ENCODE results near the gene ZNF44. TPM values are rescaled to one million over a fixed set of nuclear protein-coding genes. Genes with fewer than 3 reads are reported as not detected.
"Not testable (repeated sequence)": the region's sequence is repeated elsewhere in the genome, so short reads cannot be mapped to it uniquely, and the experiment has no call there.

ZNF44 gene
- total RNA-seq, 1 experiment from 2014 or later: 2.5 TPM

DNA sequence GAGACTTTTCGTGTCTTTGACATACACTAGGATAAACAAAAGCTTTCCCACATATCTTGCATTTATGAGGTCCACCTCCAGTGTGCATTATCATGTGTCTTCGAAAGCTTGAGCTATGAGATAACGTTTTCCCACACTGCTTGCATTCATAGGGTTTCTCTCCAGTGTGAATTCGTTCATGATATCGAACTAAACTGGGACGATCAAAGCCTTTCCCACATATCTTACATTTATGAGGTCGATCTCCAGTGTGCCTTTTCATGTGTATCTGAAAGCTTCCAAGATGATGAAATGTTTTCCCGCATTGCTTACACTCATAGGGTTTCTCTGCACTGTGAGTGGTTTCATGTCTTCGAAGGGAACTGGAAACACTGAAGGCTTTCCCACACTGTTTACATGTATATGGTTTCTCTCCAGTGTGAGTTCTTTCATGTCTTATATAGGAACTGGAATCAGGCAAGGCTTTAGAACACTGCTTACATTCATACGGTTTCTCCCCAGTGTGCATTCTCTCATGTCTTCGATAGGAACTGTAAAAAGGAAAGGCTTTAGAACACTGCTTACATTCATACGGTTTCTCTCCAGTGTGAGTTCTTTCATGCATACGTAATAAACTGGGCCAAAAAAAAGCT, 24.2 kb upstream of the ZNF44 start:
- TF ChIP-seq, protein P1, sequence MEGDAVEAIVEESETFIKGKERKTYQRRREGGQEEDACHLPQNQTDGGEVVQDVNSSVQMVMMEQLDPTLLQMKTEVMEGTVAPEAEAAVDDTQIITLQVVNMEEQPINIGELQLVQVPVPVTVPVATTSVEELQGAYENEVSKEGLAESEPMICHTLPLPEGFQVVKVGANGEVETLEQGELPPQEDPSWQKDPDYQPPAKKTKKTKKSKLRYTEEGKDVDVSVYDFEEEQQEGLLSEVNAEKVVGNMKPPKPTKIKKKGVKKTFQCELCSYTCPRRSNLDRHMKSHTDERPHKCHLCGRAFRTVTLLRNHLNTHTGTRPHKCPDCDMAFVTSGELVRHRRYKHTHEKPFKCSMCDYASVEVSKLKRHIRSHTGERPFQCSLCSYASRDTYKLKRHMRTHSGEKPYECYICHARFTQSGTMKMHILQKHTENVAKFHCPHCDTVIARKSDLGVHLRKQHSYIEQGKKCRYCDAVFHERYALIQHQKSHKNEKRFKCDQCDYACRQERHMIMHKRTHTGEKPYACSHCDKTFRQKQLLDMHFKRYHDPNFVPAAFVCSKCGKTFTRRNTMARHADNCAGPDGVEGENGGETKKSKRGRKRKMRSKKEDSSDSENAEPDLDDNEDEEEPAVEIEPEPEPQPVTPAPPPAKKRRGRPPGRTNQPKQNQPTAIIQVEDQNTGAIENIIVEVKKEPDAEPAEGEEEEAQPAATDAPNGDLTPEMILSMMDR (conservative IDR thresholded peaks at IDR 0.05; ENCODE audit: low read depth, low read length): no peak
- peaks cover 23% of the 10 kb centered on the region for H3K9me3 ChIP-seq (ENCODE audit: low read depth, low read length, poor library complexity, severe bottlenecking)
- CTCF ChIA-PET: no interaction called here
- H3K4me3 ChIP-seq (ENCODE audit: low read depth, low read length, poor library complexity, severe bottlenecking): no peak overlapping the region
- no peaks in the 10 kb centered on the region for H3K4me1 ChIP-seq (ENCODE audit: insufficient read depth, low read length, poor library complexity, severe bottlenecking)
- no peak overlapping the region for H3K27ac ChIP-seq (ENCODE audit: low read depth, low read length, poor library complexity, severe bottlenecking)
- POLR2A ChIA-PET (ENCODE audit: low non-redundant PET): no interaction called here
- H3K27me3 ChIP-seq (replicated peaks; ENCODE audit: insufficient read depth, low read depth, low read length, poor library complexity): no peaks in the 10 kb centered on the region
- BruUV-seq (replicated peaks): no TSS peak
- H3K36me3 ChIP-seq (ENCODE audit: insufficient read depth, low read length, poor library complexity, severe bottlenecking): no peaks in the 10 kb centered on the region
- intact Hi-C loops (cut with micrococcal nuclease; ENCODE audit: unreplicated experiment): no loop called here
- DNase-seq (ENCODE audit: low spot score): no peak

DNA sequence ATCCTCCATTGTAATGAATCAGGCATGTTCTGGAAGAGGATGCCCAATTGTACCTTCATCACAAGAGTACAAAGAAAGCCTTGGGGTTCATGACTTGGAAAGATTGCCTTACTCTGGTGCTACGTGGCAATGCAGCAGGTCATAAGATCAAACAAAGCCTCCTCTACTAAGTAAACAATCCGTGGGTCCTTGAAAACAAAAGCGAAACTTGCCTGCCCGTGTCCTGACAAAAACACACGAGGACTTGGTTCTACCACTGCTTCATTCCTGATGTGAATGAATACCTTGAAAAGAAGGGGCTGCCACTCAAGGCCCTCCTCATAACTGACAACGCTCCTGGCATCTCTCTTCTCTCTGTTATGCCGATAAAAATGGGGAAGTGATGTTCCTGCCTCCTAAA, 19.9 kb upstream of the ZNF44 start:
- CTCF ChIA-PET: no interaction called here
- intact Hi-C loops (cut with micrococcal nuclease; ENCODE audit: unreplicated experiment): no loop called here
- Histone ChIP-seq H3K27ac (ENCODE audit: low read depth, low read length, poor library complexity, severe bottlenecking) (no peak overlapping the region), H3K9me3 (ENCODE audit: low read depth, low read length, poor library complexity, severe bottlenecking) (peaks cover 12% of the 10 kb centered on the region), H3K36me3 (ENCODE audit: insufficient read depth, low read length, poor library complexity, severe bottlenecking) (no peaks in the 10 kb centered on the region), H3K27me3 (replicated peaks; ENCODE audit: insufficient read depth, low read depth, low read length, poor library complexity) (no peaks in the 10 kb centered on the region), H3K4me3 (ENCODE audit: low read depth, low read length, poor library complexity, severe bottlenecking) (no peak overlapping the region), H3K4me1 (ENCODE audit: insufficient read depth, low read length, poor library complexity, severe bottlenecking) (no peaks in the 10 kb centered on the region)
- no TSS peak for BruUV-seq (replicated peaks)
- POLR2A ChIA-PET (ENCODE audit: low non-redundant PET): no interaction called here
- DNase-seq (ENCODE audit: low spot score): no peak
- no peak for TF ChIP-seq EZH2 (IDR thresholded peaks at IDR 0.05; ENCODE audit: borderline replicate concordance, low read depth, low read length, poor library complexity, severe bottlenecking)
- TF ChIP-seq, protein P1 (conservative IDR thresholded peaks at IDR 0.05; ENCODE audit: low read depth, low read length): no peak

DNA sequence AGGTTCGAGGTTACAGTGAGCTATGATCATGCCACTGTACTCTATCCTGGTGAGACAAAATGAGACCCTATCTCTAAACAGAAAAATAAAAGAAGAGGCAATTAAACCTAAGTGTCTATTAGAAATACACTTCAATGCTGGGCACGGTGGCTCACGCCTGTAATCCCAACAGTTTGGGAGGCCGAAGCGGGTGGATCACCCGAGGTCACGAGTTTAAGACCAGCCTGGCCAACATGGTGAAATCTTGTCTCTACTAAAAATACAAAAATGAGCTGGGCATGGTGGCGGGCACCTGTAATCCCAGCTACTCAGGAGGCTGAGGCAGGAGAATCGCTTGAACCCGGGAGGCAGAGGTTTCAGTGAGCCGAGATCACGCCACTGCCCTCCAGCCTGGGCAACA, 14.2 kb upstream of the ZNF44 start:
- BruUV-seq (replicated peaks); H3K9me3 ChIP-seq (ENCODE audit: low read depth, low read length, poor library complexity, severe bottlenecking); CTCF ChIA-PET; H3K4me1 ChIP-seq (ENCODE audit: insufficient read depth, low read length, poor library complexity, severe bottlenecking); intact Hi-C loops (cut with micrococcal nuclease; ENCODE audit: unreplicated experiment); H3K27me3 ChIP-seq (replicated peaks; ENCODE audit: insufficient read depth, low read depth, low read length, poor library complexity); H3K27ac ChIP-seq (ENCODE audit: low read depth, low read length, poor library complexity, severe bottlenecking); H3K4me3 ChIP-seq (ENCODE audit: low read depth, low read length, poor library complexity, severe bottlenecking); DNase-seq (ENCODE audit: low spot score); POLR2A ChIA-PET (ENCODE audit: low non-redundant PET); H3K36me3 ChIP-seq (ENCODE audit: insufficient read depth, low read length, poor library complexity, severe bottlenecking): not testable (repeated sequence)

DNA sequence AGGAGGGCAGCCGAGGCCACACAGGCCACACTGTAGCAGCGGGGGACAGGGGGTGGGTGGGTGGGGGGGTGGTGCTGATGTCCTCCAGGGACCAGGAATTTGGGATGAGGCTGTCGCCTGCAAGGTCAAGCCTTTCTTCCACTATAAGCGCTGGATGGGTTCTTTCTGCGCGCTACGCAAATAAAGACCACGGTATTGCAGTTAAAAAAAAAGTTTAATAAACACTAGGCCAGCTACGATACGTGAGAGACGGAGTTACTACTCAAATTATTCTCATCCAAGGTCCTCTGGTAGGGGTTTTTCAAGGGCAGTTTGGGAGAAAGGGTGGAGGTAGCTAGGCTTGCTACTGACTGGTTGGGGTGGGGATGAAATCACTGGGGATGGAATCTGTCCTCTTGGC, 508 bp upstream of the ZNF44 start:
- CTCF ChIA-PET: no interaction called here
- Histone ChIP-seq H3K4me3 (ENCODE audit: low read depth, low read length, poor library complexity, severe bottlenecking) (peak overlapping the region; percentile 80), H3K9me3 (ENCODE audit: low read depth, low read length, poor library complexity, severe bottlenecking) (no peaks in the 10 kb centered on the region), H3K27me3 (replicated peaks; ENCODE audit: insufficient read depth, low read depth, low read length, poor library complexity) (no peaks in the 10 kb centered on the region), H3K4me1 (ENCODE audit: insufficient read depth, low read length, poor library complexity, severe bottlenecking) (no peaks in the 10 kb centered on the region), H3K36me3 (ENCODE audit: insufficient read depth, low read length, poor library complexity, severe bottlenecking) (no peaks in the 10 kb centered on the region), H3K27ac (ENCODE audit: low read depth, low read length, poor library complexity, severe bottlenecking) (no peak overlapping the region)
- DNase-seq (ENCODE audit: low spot score): no peak
- intact Hi-C loops (cut with micrococcal nuclease; ENCODE audit: unreplicated experiment): no loop called here
- BruUV-seq (replicated peaks): no TSS peak
- POLR2A ChIA-PET (ENCODE audit: low non-redundant PET): no interaction called here
- TF ChIP-seq EZH2 (IDR thresholded peaks at IDR 0.05; ENCODE audit: borderline replicate concordance, low read depth, low read length, poor library complexity, severe bottlenecking): no peak
- TF ChIP-seq, protein P1 (conservative IDR thresholded peaks at IDR 0.05; ENCODE audit: low read depth, low read length): no peak

All from A673 (cell line).